Measurements from ENCODE around the gene TEX54.

DNA sequence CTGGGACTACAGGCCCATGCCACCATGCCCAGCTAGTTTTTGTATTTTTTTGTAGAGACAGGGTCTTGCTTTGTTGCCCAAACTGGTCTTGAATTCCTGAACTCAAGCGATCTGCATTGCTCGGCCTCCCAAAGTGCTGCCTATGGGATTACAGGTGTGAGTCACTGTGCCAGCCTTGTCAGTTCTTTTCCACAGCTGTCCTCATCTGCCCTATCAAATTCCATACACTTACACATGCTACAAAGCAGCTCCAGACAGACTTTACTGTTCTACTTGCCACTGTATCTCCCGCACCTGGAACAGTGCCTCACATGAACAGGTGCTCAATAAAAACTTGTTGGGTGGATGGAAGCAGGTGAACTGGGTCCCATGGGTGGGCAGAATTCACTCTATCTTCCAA is 9.0 kb downstream of the TEX54 start:
- TF ChIP-seq POLR2AphosphoS5 (IDR thresholded peaks at IDR 0.05; ENCODE audit: low read depth, low read length) (no peak), FOXP2 (optimal IDR thresholded peaks at IDR 0.05; ENCODE audit: borderline replicate concordance, extremely low read depth, extremely low read length, insufficient read depth) (no peak), SIN3A (IDR thresholded peaks at IDR 0.05; ENCODE audit: borderline replicate concordance, insufficient read depth, low read length) (no peak)
- TF ChIP-seq, protein P1, sequence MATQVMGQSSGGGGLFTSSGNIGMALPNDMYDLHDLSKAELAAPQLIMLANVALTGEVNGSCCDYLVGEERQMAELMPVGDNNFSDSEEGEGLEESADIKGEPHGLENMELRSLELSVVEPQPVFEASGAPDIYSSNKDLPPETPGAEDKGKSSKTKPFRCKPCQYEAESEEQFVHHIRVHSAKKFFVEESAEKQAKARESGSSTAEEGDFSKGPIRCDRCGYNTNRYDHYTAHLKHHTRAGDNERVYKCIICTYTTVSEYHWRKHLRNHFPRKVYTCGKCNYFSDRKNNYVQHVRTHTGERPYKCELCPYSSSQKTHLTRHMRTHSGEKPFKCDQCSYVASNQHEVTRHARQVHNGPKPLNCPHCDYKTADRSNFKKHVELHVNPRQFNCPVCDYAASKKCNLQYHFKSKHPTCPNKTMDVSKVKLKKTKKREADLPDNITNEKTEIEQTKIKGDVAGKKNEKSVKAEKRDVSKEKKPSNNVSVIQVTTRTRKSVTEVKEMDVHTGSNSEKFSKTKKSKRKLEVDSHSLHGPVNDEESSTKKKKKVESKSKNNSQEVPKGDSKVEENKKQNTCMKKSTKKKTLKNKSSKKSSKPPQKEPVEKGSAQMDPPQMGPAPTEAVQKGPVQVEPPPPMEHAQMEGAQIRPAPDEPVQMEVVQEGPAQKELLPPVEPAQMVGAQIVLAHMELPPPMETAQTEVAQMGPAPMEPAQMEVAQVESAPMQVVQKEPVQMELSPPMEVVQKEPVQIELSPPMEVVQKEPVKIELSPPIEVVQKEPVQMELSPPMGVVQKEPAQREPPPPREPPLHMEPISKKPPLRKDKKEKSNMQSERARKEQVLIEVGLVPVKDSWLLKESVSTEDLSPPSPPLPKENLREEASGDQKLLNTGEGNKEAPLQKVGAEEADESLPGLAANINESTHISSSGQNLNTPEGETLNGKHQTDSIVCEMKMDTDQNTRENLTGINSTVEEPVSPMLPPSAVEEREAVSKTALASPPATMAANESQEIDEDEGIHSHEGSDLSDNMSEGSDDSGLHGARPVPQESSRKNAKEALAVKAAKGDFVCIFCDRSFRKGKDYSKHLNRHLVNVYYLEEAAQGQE (IDR thresholded peaks at IDR 0.05; ENCODE audit: insufficient read depth in 1 of 2, low read depth in 2 of 2, low read length in 2 of 2), result no peak

All from PFSK-1 (cell line).